Measurements from ENCODE around the gene UTF1. TPM values are rescaled to one million over a fixed set of nuclear protein-coding genes. Genes with fewer than 3 reads are reported as not detected.

UTF1 gene
- total RNA-seq, 6 experiments from 2014 or later, result not detected

DNA sequence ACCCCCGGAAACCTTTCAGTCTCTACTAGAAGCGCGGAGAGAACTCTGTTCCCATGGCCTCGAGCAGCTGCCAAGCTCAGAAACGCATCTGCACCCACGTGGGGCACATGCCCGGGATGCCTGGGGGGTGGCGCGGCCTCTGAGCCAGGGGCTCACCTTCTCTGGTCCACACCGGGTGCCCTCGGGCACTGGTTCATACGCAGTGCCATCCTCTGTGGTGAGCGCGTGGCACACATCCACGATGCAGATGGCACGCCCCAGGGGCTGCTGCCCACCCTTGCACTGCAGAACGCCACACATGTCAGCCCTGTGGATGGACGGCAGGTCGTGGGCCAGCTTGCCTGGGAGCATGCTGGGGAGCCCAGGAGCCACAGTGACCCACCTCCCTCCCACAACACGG, 40.2 kb downstream of the UTF1 start:
- Mint-ChIP-seq H3K36me3 (ENCODE audit: low read depth) (no peaks in the 10 kb centered on the region), H3K27ac (no peak overlapping the region), H3K4me3 (no peak overlapping the region), H3K9me3 (no peaks in the 10 kb centered on the region), H3K4me1 (ENCODE audit: low read depth) (no peaks in the 10 kb centered on the region), H3K27me3 (ENCODE audit: insufficient read depth) (no peaks in the 10 kb centered on the region; the same call in 1 of the 2 replicates)
- DNase-seq, result no peak
- TF ChIP-seq CTCF (IDR thresholded peaks at IDR 0.05), result no peak

DNA sequence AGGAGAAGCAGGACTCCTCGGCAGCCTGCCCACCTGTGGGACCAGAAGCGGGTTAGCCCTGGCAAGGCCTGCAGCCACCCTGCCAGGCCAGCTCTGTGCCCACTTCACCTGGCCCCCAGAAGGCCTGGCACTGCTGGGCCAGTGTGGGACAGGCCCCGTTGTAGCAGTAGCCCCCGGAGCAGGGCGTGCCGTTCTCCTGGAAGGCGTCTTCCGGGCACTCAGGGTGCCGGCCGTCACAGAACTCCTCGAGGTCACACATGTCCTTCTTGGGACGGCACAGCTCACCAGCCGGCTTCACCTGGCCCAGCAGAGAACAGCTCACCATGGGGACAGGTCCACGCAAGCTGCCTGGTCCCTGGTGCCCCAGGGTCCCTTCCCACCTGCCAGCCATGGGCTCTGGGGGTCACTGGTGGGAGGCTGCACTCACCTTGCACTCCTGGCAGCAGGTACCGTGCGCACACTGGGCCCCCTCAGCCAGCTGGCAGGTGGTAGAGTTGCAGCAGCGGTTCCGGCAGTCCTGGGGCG, 40.8 kb downstream of the UTF1 start:
- Mint-ChIP-seq H3K9me3 (no peaks in the 10 kb centered on the region), H3K36me3 (ENCODE audit: low read depth) (no peaks in the 10 kb centered on the region), H3K4me1 (ENCODE audit: low read depth) (no peaks in the 10 kb centered on the region), H3K27ac (no peak overlapping the region), H3K27me3 (ENCODE audit: insufficient read depth) (no peaks in the 10 kb centered on the region), H3K4me3 (no peak overlapping the region)
- no peak for DNase-seq
- TF ChIP-seq CTCF (IDR thresholded peaks at IDR 0.05), result no peak

DNA sequence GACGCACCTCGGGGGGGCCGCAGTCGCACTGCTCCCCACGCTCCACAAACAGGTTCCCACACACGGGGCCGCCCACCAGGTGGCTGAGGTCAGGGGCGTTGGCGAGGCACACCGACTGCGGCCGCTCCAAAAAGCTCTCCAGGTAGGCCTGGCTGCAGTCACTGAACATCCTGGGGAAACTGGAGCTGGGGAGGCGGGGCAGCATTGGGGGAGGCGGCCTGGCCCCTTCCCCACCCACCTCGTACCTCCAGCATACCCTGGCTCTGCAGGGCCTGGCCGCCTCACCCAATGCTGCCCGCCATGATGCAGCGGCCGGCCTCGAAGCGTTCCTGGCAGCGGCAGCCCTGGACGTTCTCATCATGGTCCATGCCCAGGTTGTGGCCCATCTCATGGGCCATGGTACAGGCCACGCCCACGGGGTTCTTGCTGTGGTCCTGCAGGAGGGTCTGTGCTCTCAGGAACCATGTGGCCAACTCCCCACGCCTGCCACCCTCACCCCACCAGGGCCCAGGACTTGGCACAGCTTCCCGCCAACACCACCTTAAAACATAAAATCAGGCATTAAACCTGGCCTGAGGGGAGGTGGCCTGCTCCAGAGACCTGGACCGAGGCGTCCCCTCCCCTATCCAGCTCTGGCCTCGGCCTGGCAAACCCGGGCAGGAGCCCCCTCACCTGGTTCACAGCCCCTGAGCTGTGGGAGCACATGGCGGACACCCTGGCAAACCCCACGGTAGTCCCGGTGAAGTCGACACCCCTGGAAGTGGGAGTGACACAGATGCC, 41.7 kb downstream of the UTF1 start:
- no peak for DNase-seq
- TF ChIP-seq CTCF (IDR thresholded peaks at IDR 0.05), result no peak
- H3K9me3 Mint-ChIP-seq, result no peaks in the 10 kb centered on the region
- H3K4me1 Mint-ChIP-seq (ENCODE audit: low read depth), result no peaks in the 10 kb centered on the region
- H3K27me3 Mint-ChIP-seq (ENCODE audit: insufficient read depth), result no peaks in the 10 kb centered on the region
- no peak overlapping the region for H3K4me3 Mint-ChIP-seq
- H3K36me3 Mint-ChIP-seq (ENCODE audit: low read depth), result no peaks in the 10 kb centered on the region
- no peak overlapping the region for H3K27ac Mint-ChIP-seq

GRCh38 chr10:133272301-133272963, 42.4 kb downstream of the UTF1 start:
- H3K36me3 Mint-ChIP-seq (ENCODE audit: low read depth), result no peaks in the 10 kb centered on the region
- no peaks in the 10 kb centered on the region for H3K9me3 Mint-ChIP-seq

DNA sequence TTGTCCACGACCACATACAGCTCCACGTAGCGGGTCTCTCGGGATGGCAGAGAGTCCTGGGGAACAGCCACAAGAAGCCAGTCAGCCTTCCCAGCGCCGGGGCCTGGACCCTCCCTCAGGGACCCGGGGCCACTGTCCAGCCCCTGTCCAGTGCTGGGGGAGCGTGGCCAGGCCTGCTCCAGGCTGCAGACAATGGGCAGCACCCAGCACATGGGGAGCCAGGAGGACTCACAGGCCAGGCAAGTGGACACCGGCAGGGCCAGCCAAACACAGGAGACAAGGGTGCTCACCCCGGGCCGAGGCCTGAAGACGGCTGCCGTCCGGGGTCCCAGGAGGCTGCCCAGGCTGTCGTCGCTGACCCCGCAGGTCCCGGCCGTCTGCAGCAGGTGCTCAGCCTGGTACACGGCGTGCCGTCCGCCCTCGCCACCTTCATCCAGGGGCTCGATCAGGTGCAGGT, 43.0 kb downstream of the UTF1 start:
- no peaks in the 10 kb centered on the region for H3K36me3 Mint-ChIP-seq (ENCODE audit: low read depth)
- TF ChIP-seq CTCF (IDR thresholded peaks at IDR 0.05), result no peak

More at GRCh38 chr10:133272301-133272963, 42.4 kb downstream of the UTF1 start:
- no peaks in the 10 kb centered on the region for H3K27me3 Mint-ChIP-seq (ENCODE audit: insufficient read depth)
- no peak overlapping the region for H3K4me3 Mint-ChIP-seq
- TF ChIP-seq CTCF (IDR thresholded peaks at IDR 0.05), result no peak
- H3K4me1 Mint-ChIP-seq (ENCODE audit: low read depth), result no peaks in the 10 kb centered on the region
- DNase-seq, result no peak
- no peak overlapping the region for H3K27ac Mint-ChIP-seq

More for the DNA sequence above, 43.0 kb downstream of the UTF1 start:
- H3K4me1 Mint-ChIP-seq (ENCODE audit: low read depth), result peaks cover 2% of the 10 kb centered on the region
- H3K27me3 Mint-ChIP-seq (ENCODE audit: insufficient read depth), result no peaks in the 10 kb centered on the region
- DNase-seq, result no peak
- no peak overlapping the region for H3K4me3 Mint-ChIP-seq
- no peak overlapping the region for H3K27ac Mint-ChIP-seq
- no peaks in the 10 kb centered on the region for H3K9me3 Mint-ChIP-seq

Data from HFFc6 (cell line).